Neural cell (in vitro differentiated cells): Measurements from ENCODE around the gene VAPA.

Experiments used
- EZH2 ChIP-seq: fragments of 200-600, 300-800 bp; shearing (Covaris generic), sonication (generic); IDR thresholded peaks from 2 replicates; pipeline ENCODE4 v1.6.1; 2014; ENCODE audit warnings: antibody characterized with exemption, low read length, borderline replicate concordance, mild to moderate bottlenecking; ENCODE audit not compliant: insufficient read depth, poor library complexity, severe bottlenecking
- POLR2AphosphoS5 ChIP-seq: IDR thresholded peaks from 2 replicates; pipeline ENCODE4 v1.6.1; 2012
- REST ChIP-seq: IDR thresholded peaks from 2 replicates; pipeline ENCODE4 v1.6.1; 2012; ENCODE audit warnings: borderline replicate concordance
- TAF1 ChIP-seq: IDR thresholded peaks from 2 replicates; pipeline ENCODE4 v1.6.1; 2012; ENCODE audit warnings: low read depth
- TF ChIP-seq, protein P1 (sequence below): fragments of 450-650 bp; IDR thresholded peaks from 2 replicates; pipeline ENCODE4 v1.5.1; 2014; ENCODE audit warnings: antibody characterized with exemption, mild to moderate bottlenecking, moderate library complexity; ENCODE audit not compliant: poor library complexity, severe bottlenecking

GRCh38 chr18:9931146-9931545, 17.3 kb downstream of the VAPA start:
- TF ChIP-seq, protein P1, sequence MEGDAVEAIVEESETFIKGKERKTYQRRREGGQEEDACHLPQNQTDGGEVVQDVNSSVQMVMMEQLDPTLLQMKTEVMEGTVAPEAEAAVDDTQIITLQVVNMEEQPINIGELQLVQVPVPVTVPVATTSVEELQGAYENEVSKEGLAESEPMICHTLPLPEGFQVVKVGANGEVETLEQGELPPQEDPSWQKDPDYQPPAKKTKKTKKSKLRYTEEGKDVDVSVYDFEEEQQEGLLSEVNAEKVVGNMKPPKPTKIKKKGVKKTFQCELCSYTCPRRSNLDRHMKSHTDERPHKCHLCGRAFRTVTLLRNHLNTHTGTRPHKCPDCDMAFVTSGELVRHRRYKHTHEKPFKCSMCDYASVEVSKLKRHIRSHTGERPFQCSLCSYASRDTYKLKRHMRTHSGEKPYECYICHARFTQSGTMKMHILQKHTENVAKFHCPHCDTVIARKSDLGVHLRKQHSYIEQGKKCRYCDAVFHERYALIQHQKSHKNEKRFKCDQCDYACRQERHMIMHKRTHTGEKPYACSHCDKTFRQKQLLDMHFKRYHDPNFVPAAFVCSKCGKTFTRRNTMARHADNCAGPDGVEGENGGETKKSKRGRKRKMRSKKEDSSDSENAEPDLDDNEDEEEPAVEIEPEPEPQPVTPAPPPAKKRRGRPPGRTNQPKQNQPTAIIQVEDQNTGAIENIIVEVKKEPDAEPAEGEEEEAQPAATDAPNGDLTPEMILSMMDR: no peak
- TF ChIP-seq EZH2 (no peak), TAF1 (no peak), REST (no peak), POLR2AphosphoS5 (no peak)
